IMR-90 (cell line): Measurements from ENCODE around the gene FOXO3. TPM values are rescaled to one million over a fixed set of nuclear protein-coding genes. Genes with fewer than 3 reads are reported as not detected.

ENCODE experiments used
- ATAC-seq: fragments of 200-7000 bp; cut with Tn5 transposase; 2 replicates; pipeline ENCODE4 v1.9.1; 2020; ENCODE audit warnings: low read depth, mild to moderate bottlenecking, moderate library complexity
- BruUV-seq: library from RNA; stranded (reverse); fragments of 400-500 nt; replicated peaks from 2 replicates; lab custom pipeline; 2021; lab: Mats Ljungman, UMichigan
- CTCF ChIA-PET: fragments of 300-600 bp; formaldehyde crosslinking; extraction: SDS; loops from one replicate; lab custom pipeline; 2021; ENCODE audit warnings: antibody characterized with exemption; lab: Yijun Ruan, JAX
- POLR2A ChIA-PET: fragments of 300-600 bp; sonication (Branson Sonifier 250); formaldehyde crosslinking; loops from one replicate; lab custom pipeline; 2022; ENCODE audit warnings: antibody characterized with exemption; ENCODE audit not compliant: unreplicated experiment; lab: Charles Lee
- DNase-seq: peaks from one replicate; pipeline ENCODE4 v3.0.0; 2013
- H2AFZ ChIP-seq: replicated peaks from 2 replicates; pipeline ENCODE3; 2013; ENCODE audit warnings: low read length, mild to moderate bottlenecking; ENCODE audit not compliant: poor library complexity
- H2AK5ac ChIP-seq: 2 replicates; pipeline ENCODE4 v1.6.1; 2013; ENCODE audit warnings: low read depth, low read length, inconsistent platforms
- H2AK9ac ChIP-seq: replicated peaks from 2 replicates; pipeline ENCODE3; 2013; ENCODE audit warnings: mild to moderate bottlenecking, low read depth, low read length, moderate library complexity; ENCODE audit not compliant: poor library complexity
- H2BK120ac ChIP-seq: 2 replicates; pipeline ENCODE4 v1.6.1; 2013; ENCODE audit warnings: low read depth, low read length, inconsistent platforms
- H2BK15ac ChIP-seq: 3 replicates; pipeline ENCODE4 v1.6.1; 2013; ENCODE audit warnings: low read depth, low read length, inconsistent platforms
- H2BK20ac ChIP-seq: 2 replicates; pipeline ENCODE4 v1.6.1; 2013; ENCODE audit warnings: low read depth, mild to moderate bottlenecking, inconsistent platforms, low read length, moderate library complexity
- H2BK5ac ChIP-seq: 2 replicates; pipeline ENCODE4 v1.6.1; 2013; ENCODE audit warnings: mild to moderate bottlenecking, low read depth, low read length, inconsistent platforms; ENCODE audit not compliant: poor library complexity, severe bottlenecking
- H3K14ac ChIP-seq: replicated peaks from 2 replicates; pipeline ENCODE4 v1.6.1; 2013; ENCODE audit warnings: low read depth, low read length, inconsistent platforms
- H3K18ac ChIP-seq: 2 replicates; pipeline ENCODE4 v1.6.1; 2013; ENCODE audit warnings: low read depth, low read length, control low read depth
- H3K23ac ChIP-seq: 2 replicates; pipeline ENCODE4 v1.6.1; 2013; ENCODE audit warnings: low read depth, low read length, inconsistent platforms
- H3K27ac ChIP-seq: 2 replicates; pipeline ENCODE4 v1.5.1; 2013; ENCODE audit warnings: mild to moderate bottlenecking, control low read depth, low read length; ENCODE audit not compliant: insufficient read depth
- H3K27me3 ChIP-seq: 2 replicates; pipeline ENCODE4 v1.6.1; 2013; ENCODE audit warnings: low read length; ENCODE audit not compliant: control insufficient read depth, insufficient read depth
- H3K36me3 ChIP-seq: 2 replicates; pipeline ENCODE4 v1.6.1; 2013; ENCODE audit warnings: low read length, mixed read lengths; ENCODE audit not compliant: control insufficient read depth, insufficient read depth
- H3K4ac ChIP-seq: 2 replicates; pipeline ENCODE4 v1.6.1; 2013; ENCODE audit warnings: low read depth, low read length, inconsistent platforms
- H3K4me1 ChIP-seq: 2 replicates; pipeline ENCODE4 v1.6.1; 2013; ENCODE audit warnings: low read length, mixed read lengths; ENCODE audit not compliant: control insufficient read depth, insufficient read depth
- H3K4me2 ChIP-seq: 2 replicates; pipeline ENCODE4 v1.6.1; 2013; ENCODE audit warnings: low read depth, mild to moderate bottlenecking, control low read depth, low read length, moderate library complexity
- H3K4me3 ChIP-seq: 2 replicates; pipeline ENCODE4 v1.5.1; 2013; ENCODE audit warnings: low read depth, mild to moderate bottlenecking, control low read depth, low read length, moderate library complexity; ENCODE audit not compliant: insufficient read depth
- H3K56ac ChIP-seq: 2 replicates; pipeline ENCODE4 v1.6.1; 2013; ENCODE audit warnings: low read length, inconsistent platforms; ENCODE audit not compliant: insufficient read depth; ENCODE audit errors: extremely low read depth
- H3K79me1 ChIP-seq, 2 experiments: 2 replicates each; pipeline ENCODE4 v1.6.1; 2013; ENCODE audit warnings: low read length in 2 of 2, inconsistent platforms in 1 of 2, low read depth in 1 of 2
- H3K9ac ChIP-seq: 2 replicates; pipeline ENCODE4 v1.6.1; 2013; ENCODE audit warnings: low read depth, low read length, control low read depth
- H3K9me1 ChIP-seq: 2 replicates; pipeline ENCODE4 v1.6.1; 2013; ENCODE audit warnings: low read length, inconsistent platforms; ENCODE audit not compliant: insufficient read depth
- H3K9me3 ChIP-seq: 2 replicates; pipeline ENCODE4 v1.6.1; 2013; ENCODE audit warnings: low read length; ENCODE audit not compliant: control insufficient read depth, insufficient read depth
- H4K20me1 ChIP-seq: 2 replicates; pipeline ENCODE4 v1.6.1; 2013; ENCODE audit warnings: low read length, inconsistent platforms; ENCODE audit not compliant: insufficient read depth
- H4K5ac ChIP-seq: 2 replicates; pipeline ENCODE4 v1.6.1; 2013; ENCODE audit warnings: mild to moderate bottlenecking, low read depth, low read length, control low read depth
- H4K8ac ChIP-seq, 2 experiments: 2 replicates each; pipeline ENCODE4 v1.6.1; 2013; ENCODE audit warnings: low read depth in 2 of 2, low read length in 2 of 2, control low read depth in 1 of 2, inconsistent platforms in 1 of 2
- H4K91ac ChIP-seq: 2 replicates; pipeline ENCODE4 v1.6.1; 2013; ENCODE audit warnings: low read depth, low read length, inconsistent platforms; ENCODE audit not compliant: insufficient read depth
- BHLHE40 ChIP-seq: fragments of 150-350 bp; IDR thresholded peaks from 2 replicates; pipeline ENCODE4 v1.6.1; 2016; ENCODE audit warnings: mild to moderate bottlenecking, low read depth, low read length
- CEBPB ChIP-seq: IDR thresholded peaks from 2 replicates; pipeline ENCODE4 v1.6.1; 2012; ENCODE audit warnings: low read depth, low read length, improper control_type of control experiment
- CHD1 ChIP-seq: IDR thresholded peaks from 2 replicates; pipeline ENCODE4 v1.6.1; 2012; ENCODE audit warnings: low read depth, low read length, improper control_type of control experiment
- CTCF ChIP-seq: conservative IDR thresholded peaks from 2 replicates; pipeline ENCODE4 v1.5.1; 2012; ENCODE audit warnings: mild to moderate bottlenecking, low read depth, low read length, improper control_type of control experiment
- ELK1 ChIP-seq: fragments of 150-350 bp; IDR thresholded peaks from 2 replicates; pipeline ENCODE4 v1.6.1; 2016; ENCODE audit warnings: low read depth, mild to moderate bottlenecking, low read length, moderate library complexity, borderline replicate concordance
- FOS ChIP-seq: fragments of 150-350 bp; IDR thresholded peaks from 2 replicates; pipeline ENCODE4 v1.6.1; 2016; ENCODE audit warnings: low read depth, low read length
- MAFK ChIP-seq: IDR thresholded peaks from 2 replicates; pipeline ENCODE4 v1.6.1; 2012; ENCODE audit warnings: low read depth, low read length, improper control_type of control experiment
- MAZ ChIP-seq: IDR thresholded peaks from 2 replicates; pipeline ENCODE4 v1.6.1; 2012; ENCODE audit warnings: low read depth, mild to moderate bottlenecking, low read length, improper control_type of control experiment, moderate library complexity, borderline replicate concordance
- MXI1 ChIP-seq: IDR thresholded peaks from 2 replicates; pipeline ENCODE4 v1.6.1; 2012; ENCODE audit warnings: low read depth, mild to moderate bottlenecking, low read length, moderate library complexity, borderline replicate concordance
- NFE2L2 ChIP-seq: fragments of 150-350 bp; IDR thresholded peaks from 2 replicates; pipeline ENCODE4 v1.6.1; 2016; ENCODE audit warnings: low read depth, mild to moderate bottlenecking, low read length
- POLR2A ChIP-seq: IDR thresholded peaks from 2 replicates; pipeline ENCODE4 v1.6.1; 2012; ENCODE audit warnings: mild to moderate bottlenecking, low read depth, low read length
- RAD21 ChIP-seq: IDR thresholded peaks from 2 replicates; pipeline ENCODE4 v1.6.1; 2012; ENCODE audit warnings: low read length, improper control_type of control experiment
- RCOR1 ChIP-seq: IDR thresholded peaks from 2 replicates; pipeline ENCODE4 v1.6.1; 2012; ENCODE audit warnings: mild to moderate bottlenecking, low read length, improper control_type of control experiment; ENCODE audit not compliant: insufficient replicate concordance
- RFX5 ChIP-seq: IDR thresholded peaks from 2 replicates; pipeline ENCODE4 v1.8.0; 2012; ENCODE audit warnings: low read depth, mild to moderate bottlenecking, low read length, moderate library complexity
- SMC3 ChIP-seq: fragments of 150-350 bp; IDR thresholded peaks from 2 replicates; pipeline ENCODE4 v1.6.1; 2016; ENCODE audit warnings: low read depth, mild to moderate bottlenecking, antibody characterized with exemption, low read length, moderate library complexity
- USF2 ChIP-seq: fragments of 150-350 bp; IDR thresholded peaks from 2 replicates; pipeline ENCODE4 v1.6.1; 2017; ENCODE audit warnings: mild to moderate bottlenecking, antibody characterized with exemption, low read length, low read depth
- WGBS, 2 experiments: methylation state at CpG; one replicate each; pipeline versions ENCODE4 v1.1.5 to v1.1.7; 2013; ENCODE audit warnings: missing lambda C conversion rate in 2 of 2; ENCODE audit not compliant: insufficient read length in 1 of 2; ENCODE audit errors: extremely low coverage in 2 of 2; 5-methylcytosine and 5-hydroxymethylcytosine counted together
- dilution Hi-C: fragments of 300-500 bp; cut with HindIII; formaldehyde crosslinking; loops from one replicate; pipeline ENCODE4 v1.14.3; 2018; ENCODE audit warnings: low sequenced_read_pairs; ENCODE audit not compliant: unreplicated experiment
- in situ Hi-C: fragments of 300-500 bp; cut with MboI; formaldehyde crosslinking; loops from 3 replicates; pipeline ENCODE4 v1.14.3; 2019; ENCODE audit warnings: low sequenced_read_pairs, inconsistent platforms, mixed read lengths
- intact Hi-C: fragments of 100-400 bp; cut with micrococcal nuclease; formaldehyde crosslinking; loops from 2 replicates; pipeline ENCODE4 v1.10.0; 2022
- polyA plus RNA-seq, 3 experiments: library from polyadenylated mRNA; depleted of rRNA; stranded (reverse); fragments of >200 nt; gene quantifications; 2 replicates each; pipeline ENCODE4 v1.2.3, GENCODE V29; 2012; ENCODE audit warnings: low replicate concordance in 1 of 3
- total RNA-seq: library from RNA; depleted of rRNA; stranded (reverse); fragments of >200 nt; gene quantifications from 2 replicates; pipeline ENCODE4 v1.2.3, GENCODE V29; 2012

FOXO3 gene
- total and polyA plus RNA-seq, 2 of the 4 experiments (the other 2 are of a cell fraction): 17.5 to 38.7 TPM

- Histone ChIP-seq H4K8ac (peak overlapping the region in 1 of 2 experiments; percentile 70; a peak in 2 of 4 replicates), H3K27me3 (no peaks in the 10 kb centered on the region), H2AK5ac (peak overlapping the region; percentile 76), H3K79me1 (peaks cover 30 to 65% of the 10 kb centered on the region in 2 experiments), H3K56ac (no peak overlapping the region), H3K4me2 (no peak overlapping the region), H3K18ac (peak overlapping the region; percentile 27), H3K14ac (peak overlapping the region; percentile 21; the same call in 1 of the 2 replicates), H2AK9ac (no peak overlapping the region), H3K23ac (peak overlapping the region; percentile 64; the same call in 1 of the 2 replicates), H2AFZ (no peak overlapping the region), H2BK120ac (peak overlapping the region; percentile 30), H3K4me3 (no peak overlapping the region), H3K36me3 (peaks cover 11% of the 10 kb centered on the region), H2BK15ac (peak overlapping the region; percentile 66; the same call in 1 of the 3 replicates), H4K91ac (0 out of 2 replicates have a peak overlapping the region, but pooled peaks have one; percentile 19), H4K20me1 (peaks cover 4% of the 10 kb centered on the region; the same call in 1 of the 2 replicates), H2BK5ac (peak overlapping the region; percentile 42), H3K9me1 (peaks cover 17% of the 10 kb centered on the region), H3K27ac (no peak overlapping the region), H4K5ac (peak overlapping the region; percentile 6; the same call in 1 of the 2 replicates), H3K9ac (no peak overlapping the region), H3K9me3 (no peaks in the 10 kb centered on the region), H3K4me1 (peaks cover 36% of the 10 kb centered on the region), H2BK20ac (peak overlapping the region; percentile 27), H3K4ac (peak overlapping the region; percentile 61)
- no TSS peak for BruUV-seq
- intact Hi-C loops (no loop called here), dilution Hi-C loops (no loop called here), in situ Hi-C loops (no loop called here)
- ATAC-seq: no peak
- DNase-seq: peak; percentile 51
- ChIA-PET POLR2A (no interaction called here), CTCF (no interaction called here)
- TF ChIP-seq SMC3 (no peak), MAFK (no peak), USF2 (no peak), FOS (no peak), BHLHE40 (no peak), CHD1 (no peak), MXI1 (no peak), CTCF (no peak), RAD21 (no peak), RCOR1 (no peak), ELK1 (no peak), MAZ (no peak), RFX5 (no peak), POLR2A (no peak), CEBPB (no peak), NFE2L2 (no peak)
- WGBS, 2 experiments: 42% methylated on average over 3 of the region's 8 CpGs; no CpG with 5 or more reads in 1 of the 2 experiments
Observed at GRCh38 chr6:108684771-108685329, 124.1 kb downstream of the FOXO3 start.
